IMR-90 (cell line): ENCODE data around the gene ARHGAP5. TPM values are rescaled to one million over a fixed set of nuclear protein-coding genes. Genes with fewer than 3 reads are reported as not detected.

Experiments used
- ATAC-seq: fragments of 200-7000 bp; cut with Tn5 transposase; 2 replicates; pipeline ENCODE4 v1.9.1; 2020; ENCODE audit warnings: low read depth, mild to moderate bottlenecking, moderate library complexity
- BruUV-seq: library from RNA; stranded (reverse); fragments of 400-500 nt; replicated peaks from 2 replicates; lab custom pipeline; 2021; lab: Mats Ljungman, UMichigan
- CTCF ChIA-PET: fragments of 300-600 bp; formaldehyde crosslinking; extraction: SDS; loops from one replicate; lab custom pipeline; 2021; ENCODE audit warnings: antibody characterized with exemption; lab: Yijun Ruan, JAX
- POLR2A ChIA-PET: fragments of 300-600 bp; sonication (Branson Sonifier 250); formaldehyde crosslinking; loops from one replicate; lab custom pipeline; 2022; ENCODE audit warnings: antibody characterized with exemption; ENCODE audit not compliant: unreplicated experiment; lab: Charles Lee
- DNase-seq: peaks from one replicate; pipeline ENCODE4 v3.0.0; 2013
- H2AFZ ChIP-seq: replicated peaks from 2 replicates; pipeline ENCODE3; 2013; ENCODE audit warnings: low read length, mild to moderate bottlenecking; ENCODE audit not compliant: poor library complexity
- H2AK5ac ChIP-seq: 2 replicates; pipeline ENCODE4 v1.6.1; 2013; ENCODE audit warnings: low read depth, low read length, inconsistent platforms
- H2AK9ac ChIP-seq: replicated peaks from 2 replicates; pipeline ENCODE3; 2013; ENCODE audit warnings: mild to moderate bottlenecking, low read depth, low read length, moderate library complexity; ENCODE audit not compliant: poor library complexity
- H2BK120ac ChIP-seq: 2 replicates; pipeline ENCODE4 v1.6.1; 2013; ENCODE audit warnings: low read depth, low read length, inconsistent platforms
- H2BK15ac ChIP-seq: 3 replicates; pipeline ENCODE4 v1.6.1; 2013; ENCODE audit warnings: low read depth, low read length, inconsistent platforms
- H2BK20ac ChIP-seq: 2 replicates; pipeline ENCODE4 v1.6.1; 2013; ENCODE audit warnings: low read depth, mild to moderate bottlenecking, inconsistent platforms, low read length, moderate library complexity
- H2BK5ac ChIP-seq: 2 replicates; pipeline ENCODE4 v1.6.1; 2013; ENCODE audit warnings: mild to moderate bottlenecking, low read depth, low read length, inconsistent platforms; ENCODE audit not compliant: poor library complexity, severe bottlenecking
- H3K14ac ChIP-seq: replicated peaks from 2 replicates; pipeline ENCODE4 v1.6.1; 2013; ENCODE audit warnings: low read depth, low read length, inconsistent platforms
- H3K18ac ChIP-seq: 2 replicates; pipeline ENCODE4 v1.6.1; 2013; ENCODE audit warnings: low read depth, low read length, control low read depth
- H3K23ac ChIP-seq: 2 replicates; pipeline ENCODE4 v1.6.1; 2013; ENCODE audit warnings: low read depth, low read length, inconsistent platforms
- H3K27ac ChIP-seq: 2 replicates; pipeline ENCODE4 v1.5.1; 2013; ENCODE audit warnings: mild to moderate bottlenecking, control low read depth, low read length; ENCODE audit not compliant: insufficient read depth
- H3K27me3 ChIP-seq: 2 replicates; pipeline ENCODE4 v1.6.1; 2013; ENCODE audit warnings: low read length; ENCODE audit not compliant: control insufficient read depth, insufficient read depth
- H3K36me3 ChIP-seq: 2 replicates; pipeline ENCODE4 v1.6.1; 2013; ENCODE audit warnings: low read length, mixed read lengths; ENCODE audit not compliant: control insufficient read depth, insufficient read depth
- H3K4ac ChIP-seq: 2 replicates; pipeline ENCODE4 v1.6.1; 2013; ENCODE audit warnings: low read depth, low read length, inconsistent platforms
- H3K4me1 ChIP-seq: 2 replicates; pipeline ENCODE4 v1.6.1; 2013; ENCODE audit warnings: low read length, mixed read lengths; ENCODE audit not compliant: control insufficient read depth, insufficient read depth
- H3K4me2 ChIP-seq: 2 replicates; pipeline ENCODE4 v1.6.1; 2013; ENCODE audit warnings: low read depth, mild to moderate bottlenecking, control low read depth, low read length, moderate library complexity
- H3K4me3 ChIP-seq: 2 replicates; pipeline ENCODE4 v1.5.1; 2013; ENCODE audit warnings: low read depth, mild to moderate bottlenecking, control low read depth, low read length, moderate library complexity; ENCODE audit not compliant: insufficient read depth
- H3K56ac ChIP-seq: 2 replicates; pipeline ENCODE4 v1.6.1; 2013; ENCODE audit warnings: low read length, inconsistent platforms; ENCODE audit not compliant: insufficient read depth; ENCODE audit errors: extremely low read depth
- H3K79me1 ChIP-seq, 2 experiments: 2 replicates each; pipeline ENCODE4 v1.6.1; 2013; ENCODE audit warnings: low read length in 2 of 2, inconsistent platforms in 1 of 2, low read depth in 1 of 2
- H3K9ac ChIP-seq: 2 replicates; pipeline ENCODE4 v1.6.1; 2013; ENCODE audit warnings: low read depth, low read length, control low read depth
- H3K9me1 ChIP-seq: 2 replicates; pipeline ENCODE4 v1.6.1; 2013; ENCODE audit warnings: low read length, inconsistent platforms; ENCODE audit not compliant: insufficient read depth
- H3K9me3 ChIP-seq: 2 replicates; pipeline ENCODE4 v1.6.1; 2013; ENCODE audit warnings: low read length; ENCODE audit not compliant: control insufficient read depth, insufficient read depth
- H4K20me1 ChIP-seq: 2 replicates; pipeline ENCODE4 v1.6.1; 2013; ENCODE audit warnings: low read length, inconsistent platforms; ENCODE audit not compliant: insufficient read depth
- H4K5ac ChIP-seq: 2 replicates; pipeline ENCODE4 v1.6.1; 2013; ENCODE audit warnings: mild to moderate bottlenecking, low read depth, low read length, control low read depth
- H4K8ac ChIP-seq, 2 experiments: 2 replicates each; pipeline ENCODE4 v1.6.1; 2013; ENCODE audit warnings: low read depth in 2 of 2, low read length in 2 of 2, control low read depth in 1 of 2, inconsistent platforms in 1 of 2
- H4K91ac ChIP-seq: 2 replicates; pipeline ENCODE4 v1.6.1; 2013; ENCODE audit warnings: low read depth, low read length, inconsistent platforms; ENCODE audit not compliant: insufficient read depth
- BHLHE40 ChIP-seq: fragments of 150-350 bp; IDR thresholded peaks from 2 replicates; pipeline ENCODE4 v1.6.1; 2016; ENCODE audit warnings: mild to moderate bottlenecking, low read depth, low read length
- CEBPB ChIP-seq: IDR thresholded peaks from 2 replicates; pipeline ENCODE4 v1.6.1; 2012; ENCODE audit warnings: low read depth, low read length, improper control_type of control experiment
- CHD1 ChIP-seq: IDR thresholded peaks from 2 replicates; pipeline ENCODE4 v1.6.1; 2012; ENCODE audit warnings: low read depth, low read length, improper control_type of control experiment
- CTCF ChIP-seq: conservative IDR thresholded peaks from 2 replicates; pipeline ENCODE4 v1.5.1; 2012; ENCODE audit warnings: mild to moderate bottlenecking, low read depth, low read length, improper control_type of control experiment
- ELK1 ChIP-seq: fragments of 150-350 bp; IDR thresholded peaks from 2 replicates; pipeline ENCODE4 v1.6.1; 2016; ENCODE audit warnings: low read depth, mild to moderate bottlenecking, low read length, moderate library complexity, borderline replicate concordance
- FOS ChIP-seq: fragments of 150-350 bp; IDR thresholded peaks from 2 replicates; pipeline ENCODE4 v1.6.1; 2016; ENCODE audit warnings: low read depth, low read length
- MAFK ChIP-seq: IDR thresholded peaks from 2 replicates; pipeline ENCODE4 v1.6.1; 2012; ENCODE audit warnings: low read depth, low read length, improper control_type of control experiment
- MXI1 ChIP-seq: IDR thresholded peaks from 2 replicates; pipeline ENCODE4 v1.6.1; 2012; ENCODE audit warnings: low read depth, mild to moderate bottlenecking, low read length, moderate library complexity, borderline replicate concordance
- RAD21 ChIP-seq: IDR thresholded peaks from 2 replicates; pipeline ENCODE4 v1.6.1; 2012; ENCODE audit warnings: low read length, improper control_type of control experiment
- RFX5 ChIP-seq: IDR thresholded peaks from 2 replicates; pipeline ENCODE4 v1.8.0; 2012; ENCODE audit warnings: low read depth, mild to moderate bottlenecking, low read length, moderate library complexity
- SMC3 ChIP-seq: fragments of 150-350 bp; IDR thresholded peaks from 2 replicates; pipeline ENCODE4 v1.6.1; 2016; ENCODE audit warnings: low read depth, mild to moderate bottlenecking, antibody characterized with exemption, low read length, moderate library complexity
- USF2 ChIP-seq: fragments of 150-350 bp; IDR thresholded peaks from 2 replicates; pipeline ENCODE4 v1.6.1; 2017; ENCODE audit warnings: mild to moderate bottlenecking, antibody characterized with exemption, low read length, low read depth
- WGBS, 2 experiments: methylation state at CpG; one replicate each; pipeline versions ENCODE4 v1.1.5 to v1.1.7; 2013; ENCODE audit warnings: missing lambda C conversion rate in 2 of 2; ENCODE audit not compliant: insufficient read length in 1 of 2; ENCODE audit errors: extremely low coverage in 2 of 2; 5-methylcytosine and 5-hydroxymethylcytosine counted together
- dilution Hi-C: fragments of 300-500 bp; cut with HindIII; formaldehyde crosslinking; loops from one replicate; pipeline ENCODE4 v1.14.3; 2018; ENCODE audit warnings: low sequenced_read_pairs; ENCODE audit not compliant: unreplicated experiment
- in situ Hi-C: fragments of 300-500 bp; cut with MboI; formaldehyde crosslinking; loops from 3 replicates; pipeline ENCODE4 v1.14.3; 2019; ENCODE audit warnings: low sequenced_read_pairs, inconsistent platforms, mixed read lengths
- intact Hi-C: fragments of 100-400 bp; cut with micrococcal nuclease; formaldehyde crosslinking; loops from 2 replicates; pipeline ENCODE4 v1.10.0; 2022
- polyA plus RNA-seq, 3 experiments: library from polyadenylated mRNA; depleted of rRNA; stranded (reverse); fragments of >200 nt; gene quantifications; 2 replicates each; pipeline ENCODE4 v1.2.3, GENCODE V29; 2012; ENCODE audit warnings: low replicate concordance in 1 of 3
- total RNA-seq: library from RNA; depleted of rRNA; stranded (reverse); fragments of >200 nt; gene quantifications from 2 replicates; pipeline ENCODE4 v1.2.3, GENCODE V29; 2012

ARHGAP5 gene
- total and polyA plus RNA-seq, 2 of the 4 experiments (the other 2 are of a cell fraction), result 7.4 to 45.3 TPM

- Histone ChIP-seq H2BK120ac (no peak overlapping the region), H2BK20ac (no peak overlapping the region), H2AK9ac (no peak overlapping the region), H3K14ac (no peak overlapping the region), H3K4me2 (no peak overlapping the region), H4K20me1 (no peaks in the 10 kb centered on the region; the same call in 1 of the 2 replicates), H3K4ac (no peak overlapping the region), H4K91ac (no peak overlapping the region), H3K9me3 (no peaks in the 10 kb centered on the region), H3K9ac (no peak overlapping the region), H2AK5ac (no peak overlapping the region), H3K79me1 (no peaks in the 10 kb centered on the region), H3K27me3 (peaks cover 6% of the 10 kb centered on the region), H3K56ac (no peak overlapping the region), H3K4me3 (no peak overlapping the region), H4K5ac (no peak overlapping the region), H3K4me1 (no peaks in the 10 kb centered on the region), H3K9me1 (peaks cover 6% of the 10 kb centered on the region; the same call in 1 of the 2 replicates), H3K36me3 (no peaks in the 10 kb centered on the region), H4K8ac (no peak overlapping the region), H2AFZ (no peak overlapping the region), H3K27ac (no peak overlapping the region), H2BK5ac (no peak overlapping the region), H2BK15ac (no peak overlapping the region), H3K18ac (no peak overlapping the region), H3K23ac (no peak overlapping the region)
- ChIA-PET POLR2A (no interaction called here), CTCF (no interaction called here)
- intact Hi-C loops, result no loop called here
- no peak for TF ChIP-seq USF2
- no peak for TF ChIP-seq MXI1
- TF ChIP-seq ELK1, result no peak
- TF ChIP-seq CHD1, result no peak
- no peak for TF ChIP-seq CEBPB
- TF ChIP-seq CTCF, result no peak
- TF ChIP-seq MAFK, result no peak
- TF ChIP-seq FOS, result no peak
- TF ChIP-seq RFX5, result no peak
- TF ChIP-seq BHLHE40, result no peak
- no peak for TF ChIP-seq RAD21
- no peak for TF ChIP-seq SMC3
- DNase-seq (no peak), ATAC-seq (no peak)
- in situ Hi-C loops, result no loop called here
- no CpG with 5 or more reads among the region's 4 CpGs for WGBS, 2 experiments
- no TSS peak for BruUV-seq
- dilution Hi-C loops, result no loop called here
Measured at GRCh38 chr14:32205984-32206383, 128.9 kb downstream of the ARHGAP5 start.
